Neuronal stem cell (in vitro differentiated cells): ENCODE data around the gene ZNF132.

Experiments
- DNase-seq: peaks from one replicate; pipeline ENCODE4 v3.0.0-alpha.2; 2013; ENCODE audit warnings: low spot score
- H2AFZ ChIP-seq: one replicate; pipeline ENCODE4 v1.6.1; 2013; ENCODE audit warnings: mild to moderate bottlenecking, low read length, inconsistent platforms
- H2AK5ac ChIP-seq: 2 replicates; pipeline ENCODE4 v1.6.1; 2013; ENCODE audit warnings: low read depth, mild to moderate bottlenecking, inconsistent platforms, low read length, moderate library complexity, mixed read lengths
- H2BK120ac ChIP-seq: 2 replicates; pipeline ENCODE4 v1.6.1; 2013; ENCODE audit warnings: low read depth, mild to moderate bottlenecking, inconsistent platforms, low read length, moderate library complexity, mixed read lengths
- H2BK12ac ChIP-seq: one replicate; pipeline ENCODE4 v1.6.1; 2013; ENCODE audit warnings: low read length, inconsistent platforms
- H2BK15ac ChIP-seq: 2 replicates; pipeline ENCODE4 v1.6.1; 2013; ENCODE audit warnings: mild to moderate bottlenecking, low read length, inconsistent platforms, mixed read lengths
- H2BK5ac ChIP-seq: one replicate; pipeline ENCODE4 v1.6.1; 2013; ENCODE audit warnings: inconsistent platforms, mild to moderate bottlenecking, low read length, moderate library complexity
- H3K14ac ChIP-seq: one replicate; pipeline ENCODE4 v1.6.1; 2013; ENCODE audit warnings: low read length, inconsistent platforms
- H3K18ac ChIP-seq: 2 replicates; pipeline ENCODE4 v1.6.1; 2013; ENCODE audit warnings: low read length, inconsistent platforms
- H3K23ac ChIP-seq: 2 replicates; pipeline ENCODE4 v1.6.1; 2013; ENCODE audit warnings: low read depth, mild to moderate bottlenecking, mixed read lengths, low read length, inconsistent platforms; ENCODE audit not compliant: poor library complexity
- H3K27ac ChIP-seq: replicated peaks from 3 replicates; pipeline ENCODE4 v1.5.1; 2013; ENCODE audit warnings: low read length, inconsistent platforms
- H3K27me3 ChIP-seq, 3 experiments: 2 replicates each; pipeline ENCODE4 v1.6.1; 2013; ENCODE audit warnings: low read length in 3 of 3, mild to moderate bottlenecking in 2 of 3, inconsistent platforms in 1 of 3, low read depth in 1 of 3, mixed read lengths in 1 of 3, moderate library complexity in 1 of 3; ENCODE audit not compliant: control insufficient read depth in 3 of 3, insufficient read depth in 3 of 3
- H3K36me3 ChIP-seq, 2 donors: replicated peaks in 1 of 2; 2 replicates each; pipeline ENCODE4 v1.6.1; 2013; ENCODE audit warnings: low read length in 2 of 2; ENCODE audit not compliant: control insufficient read depth in 2 of 2, insufficient read depth in 2 of 2
- H3K4ac ChIP-seq: 2 replicates; pipeline ENCODE4 v1.6.1; 2013; ENCODE audit warnings: inconsistent platforms, mild to moderate bottlenecking, low read length, moderate library complexity
- H3K4me1 ChIP-seq, 2 donors: 1 replicate in 1 of 2; 2 replicates in 1 of 2; pipeline ENCODE4 v1.6.1; 2013; ENCODE audit warnings: low read length in 2 of 2, low read depth in 1 of 2; ENCODE audit not compliant: control insufficient read depth in 2 of 2, insufficient read depth in 1 of 2
- H3K4me2 ChIP-seq: one replicate; pipeline ENCODE4 v1.6.1; 2013; ENCODE audit warnings: mild to moderate bottlenecking, low read length, inconsistent platforms; ENCODE audit not compliant: insufficient read depth, poor library complexity, severe bottlenecking
- H3K4me3 ChIP-seq, 2 donors: 2 replicates each; pipeline ENCODE4 v1.5.1; 2013; ENCODE audit warnings: low read length in 2 of 2, mild to moderate bottlenecking in 2 of 2, inconsistent platforms in 1 of 2, moderate library complexity in 1 of 2
- H3K79me1 ChIP-seq: one replicate; pipeline ENCODE4 v1.6.1; 2013; ENCODE audit warnings: low read depth, mild to moderate bottlenecking, inconsistent platforms, low read length, moderate library complexity
- H3K9ac ChIP-seq: one replicate; pipeline ENCODE4 v1.6.1; 2013; ENCODE audit warnings: mild to moderate bottlenecking, low read depth, low read length, inconsistent platforms; ENCODE audit not compliant: poor library complexity
- H3K9me3 ChIP-seq, 2 donors: replicated peaks in 1 of 2; 2 replicates each; pipeline versions ENCODE3 to v1.6.1; 2013; ENCODE audit warnings: low read length in 2 of 2, mild to moderate bottlenecking in 2 of 2, inconsistent platforms in 1 of 2, low read depth in 1 of 2, mixed read lengths in 1 of 2, moderate library complexity in 1 of 2; ENCODE audit not compliant: control insufficient read depth in 2 of 2, insufficient read depth in 1 of 2
- H4K8ac ChIP-seq: one replicate; pipeline ENCODE4 v1.6.1; 2013; ENCODE audit warnings: low read depth, mild to moderate bottlenecking, inconsistent platforms, low read length, moderate library complexity
- H4K91ac ChIP-seq: one replicate; pipeline ENCODE4 v1.6.1; 2013; ENCODE audit warnings: low read length, low read depth, mild to moderate bottlenecking, inconsistent platforms; ENCODE audit not compliant: poor library complexity
- WGBS, 2 donors: extraction: QIAGEN DNeasy Blood & Tissue Kit; methylation state at CpG; one replicate each; pipeline ENCODE4 v1.1.7; 2013; ENCODE audit warnings: missing lambda C conversion rate in 2 of 2, mixed read lengths in 1 of 2; ENCODE audit not compliant: insufficient read length in 2 of 2, insufficient replicate concordance in 1 of 2; ENCODE audit errors: extremely low coverage in 2 of 2; 5-methylcytosine and 5-hydroxymethylcytosine counted together

Gene ZNF132

GRCh38 chr19:58394821-58395219, 45.1 kb downstream of the ZNF132 start:
- Histone ChIP-seq H3K27ac (no peak overlapping the region), H3K14ac (no peak overlapping the region), H2AFZ (no peak overlapping the region), H2BK12ac (no peak overlapping the region), H3K79me1 (peaks cover 5% of the 10 kb centered on the region), H3K9ac (no peak overlapping the region), H2BK120ac (peak overlapping the region; percentile 39), H3K4me2 (no peak overlapping the region), H3K4me1 (peaks cover 0 to 5% of the 10 kb centered on the region in 2 donors), H3K36me3 (peaks cover 31 to 63% of the 10 kb centered on the region in 2 donors), H2AK5ac (no peak overlapping the region), H3K18ac (no peak overlapping the region), H3K9me3 (peaks cover 0 to 1% of the 10 kb centered on the region in 2 donors), H3K4me3 (no peak overlapping the region), H4K8ac (no peak overlapping the region), H2BK5ac (no peak overlapping the region), H3K23ac (peak overlapping the region; percentile 61), H3K4ac (no peak overlapping the region), H4K91ac (no peak overlapping the region), H3K27me3 (peaks cover 0 to 22% (median 7%) of the 10 kb centered on the region in 3 experiments), H2BK15ac (no peak overlapping the region)
- DNase-seq = no peak
- no CpG with 5 or more reads among the region's 3 CpGs for WGBS, 2 donors

DNA sequence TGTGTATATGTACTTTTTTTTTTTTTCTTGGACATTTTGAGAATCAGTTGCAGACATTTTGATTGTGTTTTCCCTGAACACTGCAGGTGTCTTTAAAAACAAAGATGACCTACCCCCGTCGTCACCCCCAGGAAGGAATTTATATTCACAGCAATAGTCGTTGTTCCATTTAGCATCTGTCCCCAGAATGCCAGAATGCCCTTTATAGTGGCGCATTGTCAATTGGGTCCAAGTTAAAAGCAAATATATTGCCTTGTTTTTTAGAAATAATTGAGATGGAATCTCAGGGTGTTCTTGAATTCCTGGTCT, 46.3 kb downstream of the ZNF132 start:
- Histone ChIP-seq H3K18ac (no peak overlapping the region), H3K4me2 (no peak overlapping the region), H3K9me3 (peaks cover 0 to 1% of the 10 kb centered on the region in 2 donors), H3K9ac (no peak overlapping the region), H3K79me1 (peaks cover 7% of the 10 kb centered on the region), H3K36me3 (peaks cover 33 to 73% of the 10 kb centered on the region in 2 donors), H3K23ac (no peak overlapping the region), H4K91ac (no peak overlapping the region), H3K4me3 (no peak overlapping the region), H2BK12ac (no peak overlapping the region), H2BK15ac (no peak overlapping the region), H3K27ac (no peak overlapping the region), H2AFZ (no peak overlapping the region), H3K27me3 (peaks cover 0 to 22% (median 7%) of the 10 kb centered on the region in 3 experiments), H2AK5ac (no peak overlapping the region), H3K14ac (no peak overlapping the region), H3K4me1 (peaks cover 0 to 5% of the 10 kb centered on the region in 2 donors), H3K4ac (no peak overlapping the region), H2BK5ac (no peak overlapping the region), H2BK120ac (no peak overlapping the region), H4K8ac (no peak overlapping the region)
- WGBS, 2 donors = no CpG with 5 or more reads among the region's 4 CpGs
- DNase-seq = no peak

- Histone ChIP-seq H2AK5ac (no peak overlapping the region), H3K23ac (peak overlapping the region; percentile 11), H2BK120ac (no peak overlapping the region), H3K14ac (no peak overlapping the region), H2BK5ac (no peak overlapping the region), H3K9me3 (peaks cover 0 to 1% of the 10 kb centered on the region in 2 donors), H3K4me2 (no peak overlapping the region), H3K27ac (no peak overlapping the region), H3K4me3 (no peak overlapping the region), H4K91ac (no peak overlapping the region), H3K18ac (no peak overlapping the region), H3K36me3 (peaks cover 36 to 78% of the 10 kb centered on the region in 2 donors), H2BK15ac (no peak overlapping the region), H4K8ac (no peak overlapping the region), H3K4ac (no peak overlapping the region), H3K79me1 (peaks cover 8% of the 10 kb centered on the region), H2AFZ (no peak overlapping the region), H3K9ac (no peak overlapping the region), H3K27me3 (peaks cover 0 to 22% (median 7%) of the 10 kb centered on the region in 3 experiments), H3K4me1 (peaks cover 2 to 7% of the 10 kb centered on the region in 2 donors), H2BK12ac (no peak overlapping the region)
- WGBS, 2 donors = no CpG with 5 or more reads among the region's 26 CpGs
- DNase-seq = no peak
Measured at GRCh38 chr19:58392945-58393724, 46.8 kb downstream of the ZNF132 start.

GRCh38 chr19:58388175-58388526, 51.8 kb downstream of the ZNF132 start:
- Histone ChIP-seq H3K27ac (no peak overlapping the region), H3K4me2 (peak overlapping the region; percentile 98), H2AFZ (no peak overlapping the region), H2BK12ac (no peak overlapping the region), H3K14ac (no peak overlapping the region), H3K9ac (no peak overlapping the region), H4K8ac (no peak overlapping the region), H3K4me1 (peaks cover 11 to 17% of the 10 kb centered on the region in 2 donors), H3K36me3 (peaks cover 22 to 50% of the 10 kb centered on the region in 2 donors), H3K4me3 (peak overlapping the region; percentile 60 to 86), H3K79me1 (peaks cover 16% of the 10 kb centered on the region), H2BK5ac (no peak overlapping the region), H2AK5ac (no peak overlapping the region), H3K9me3 (no peaks in the 10 kb centered on the region), H3K18ac (no peak overlapping the region), H3K4ac (no peak overlapping the region), H4K91ac (no peak overlapping the region), H3K23ac (no peak overlapping the region), H2BK120ac (no peak overlapping the region), H3K27me3 (no peaks in the 10 kb centered on the region), H2BK15ac (no peak overlapping the region)
- WGBS, 2 donors = no CpG with 5 or more reads among the region's 3 CpGs
- no peak for DNase-seq
